BLaER1 (cell line): ENCODE measurements around the gene AQP12A.

Experiments used
- H3K27ac ChIP-seq: shearing (Covaris generic); formaldehyde crosslinking; 2 replicates; pipeline ENCODE4 v1.8.1; 2022
- H3K27me3 ChIP-seq: shearing (Covaris generic); formaldehyde crosslinking; 2 replicates; pipeline ENCODE4 v1.8.1; 2022
- H3K36me3 ChIP-seq: shearing (Covaris generic); formaldehyde crosslinking; 2 replicates; pipeline ENCODE4 v1.8.1; 2022
- H3K4me1 ChIP-seq: shearing (Covaris generic); formaldehyde crosslinking; 2 replicates; pipeline ENCODE4 v1.8.1; 2022
- H3K4me2 ChIP-seq: shearing (Covaris generic); formaldehyde crosslinking; 2 replicates; pipeline ENCODE4 v1.8.1; 2022
- H3K4me3 ChIP-seq: shearing (Covaris generic); formaldehyde crosslinking; 2 replicates; pipeline ENCODE4 v1.8.1; 2022
- H3K9ac ChIP-seq: shearing (Covaris generic); formaldehyde crosslinking; 2 replicates; pipeline ENCODE4 v1.8.1; 2022
- H3K9me3 ChIP-seq: shearing (Covaris generic); formaldehyde crosslinking; 2 replicates; pipeline ENCODE4 v1.8.1; 2022
- H4K20me1 ChIP-seq: shearing (Covaris generic); formaldehyde crosslinking; 2 replicates; pipeline ENCODE4 v1.8.1; 2022
- Cebpa-rat ChIP-seq: shearing (Covaris generic); IDR thresholded peaks from 2 replicates; pipeline ENCODE4 v1.8.1; 2022

AQP12A gene

DNA sequence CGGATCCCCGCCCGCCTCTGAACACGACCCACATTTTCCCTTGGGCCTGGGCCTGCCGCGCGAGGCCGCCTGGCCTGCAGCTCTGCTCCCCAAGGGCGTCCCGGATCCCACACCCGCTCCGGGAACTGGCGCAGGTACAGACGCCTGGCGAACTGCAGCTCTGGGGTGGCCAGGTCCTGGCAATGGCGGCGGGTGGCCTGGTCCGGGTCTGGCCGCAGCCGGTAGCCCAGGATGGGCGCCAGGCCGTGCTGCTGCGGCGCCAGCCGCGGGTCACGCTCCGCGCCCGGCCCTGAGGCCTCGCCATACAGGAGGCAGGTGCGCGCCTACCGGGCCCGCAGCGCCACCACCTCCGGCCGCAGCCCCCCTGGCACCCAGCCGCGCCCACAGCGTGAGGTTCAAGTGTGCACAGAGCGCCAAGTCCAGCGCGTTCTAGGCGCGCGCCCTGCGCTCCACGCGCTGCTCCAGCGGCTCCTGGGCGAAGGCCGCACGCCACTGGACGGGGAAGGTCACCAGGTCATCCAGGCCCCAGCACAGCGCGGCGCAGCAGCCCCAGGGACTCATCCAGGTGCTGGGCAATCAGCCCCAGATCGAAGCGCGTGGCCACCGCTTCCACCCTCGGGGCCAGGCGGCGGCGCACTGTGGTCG is 9.5 kb downstream of the AQP12A start:
- H3K36me3 ChIP-seq, result no peaks in the 10 kb centered on the region
- H3K27me3 ChIP-seq, result peaks cover 21% of the 10 kb centered on the region
- no peak overlapping the region for H3K9ac ChIP-seq
- H3K4me1 ChIP-seq, result peaks cover 14% of the 10 kb centered on the region
- no peak overlapping the region for H3K27ac ChIP-seq
- no peak for TF ChIP-seq Cebpa-rat
- H3K4me2 ChIP-seq, result no peak overlapping the region
- no peaks in the 10 kb centered on the region for H4K20me1 ChIP-seq
- no peak overlapping the region for H3K4me3 ChIP-seq
- no peaks in the 10 kb centered on the region for H3K9me3 ChIP-seq

DNA sequence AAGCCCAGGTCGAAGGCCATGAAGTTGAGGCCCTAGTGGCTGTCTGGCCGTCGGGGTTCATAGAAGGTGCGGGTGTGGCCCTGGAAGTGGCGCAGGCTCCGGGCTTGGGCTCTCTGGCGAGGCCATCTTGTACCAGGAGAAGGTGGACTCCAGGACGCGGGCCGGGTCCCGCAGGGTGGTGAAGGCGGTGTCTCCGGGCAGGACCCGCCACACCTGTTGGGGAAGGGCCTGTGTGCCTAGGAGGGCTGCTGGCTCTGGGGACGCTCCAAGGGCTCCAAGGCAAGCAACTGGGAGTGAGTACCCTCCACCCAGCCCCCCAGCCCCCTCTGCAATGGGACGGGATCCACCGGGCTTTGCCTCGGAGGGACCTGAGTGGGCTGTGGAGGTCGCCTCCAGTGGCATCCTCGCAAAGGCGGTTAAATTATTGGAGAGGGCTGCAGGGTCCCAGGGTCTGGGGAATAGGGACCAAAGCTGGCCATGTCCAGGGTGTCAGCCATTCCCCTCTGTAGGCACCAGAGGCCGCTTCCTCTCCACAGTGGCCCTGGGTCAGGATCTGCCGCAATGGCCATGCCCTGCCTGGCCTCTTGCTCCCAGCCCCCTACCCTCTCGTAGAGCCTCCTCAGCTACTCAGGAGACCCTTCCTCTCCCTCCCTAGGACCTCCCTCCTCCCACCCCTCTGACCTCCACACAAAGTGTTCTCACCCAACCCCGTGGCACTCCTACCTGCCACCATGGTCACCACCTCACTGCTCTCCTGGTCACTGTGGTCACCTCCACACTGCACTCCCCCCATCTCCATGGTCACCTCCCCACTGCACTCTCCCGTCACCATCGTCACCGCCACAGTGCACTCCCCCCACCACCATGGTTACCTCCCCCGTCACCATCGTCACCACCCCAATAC is 10.3 kb downstream of the AQP12A start:
- no peak for TF ChIP-seq Cebpa-rat

DNA sequence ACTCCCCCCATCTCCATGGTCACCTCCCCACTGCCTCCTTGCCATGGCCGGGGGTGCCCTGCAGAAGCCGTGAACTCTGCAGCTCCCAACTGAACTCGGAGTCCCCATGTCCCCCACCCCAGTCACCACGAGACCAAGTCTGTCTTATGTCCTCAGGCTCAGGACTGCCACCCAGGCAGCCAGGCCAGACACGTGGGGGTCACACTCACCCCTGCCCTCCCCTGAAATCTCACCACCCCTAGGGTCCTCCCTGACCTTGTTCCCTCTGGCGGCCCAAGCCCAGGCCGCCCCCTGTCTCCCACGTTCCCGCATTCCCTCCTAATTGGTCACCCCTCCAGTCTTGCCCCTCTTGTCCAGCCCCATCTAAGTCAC is 11.0 kb downstream of the AQP12A start:
- Histone ChIP-seq H3K27ac (no peak overlapping the region), H3K36me3 (no peaks in the 10 kb centered on the region), H3K27me3 (peaks cover 21% of the 10 kb centered on the region), H3K4me2 (no peak overlapping the region), H3K9me3 (no peaks in the 10 kb centered on the region), H3K9ac (no peak overlapping the region), H4K20me1 (no peaks in the 10 kb centered on the region), H3K4me3 (no peak overlapping the region), H3K4me1 (peaks cover 14% of the 10 kb centered on the region)
- TF ChIP-seq Cebpa-rat, result no peak

More for the DNA sequence above, 10.3 kb downstream of the AQP12A start:
- Histone ChIP-seq H3K4me1 (peaks cover 14% of the 10 kb centered on the region), H3K4me3 (no peak overlapping the region), H4K20me1 (no peaks in the 10 kb centered on the region), H3K4me2 (no peak overlapping the region), H3K27ac (no peak overlapping the region), H3K27me3 (peaks cover 21% of the 10 kb centered on the region), H3K36me3 (no peaks in the 10 kb centered on the region), H3K9ac (no peak overlapping the region), H3K9me3 (no peaks in the 10 kb centered on the region)

DNA sequence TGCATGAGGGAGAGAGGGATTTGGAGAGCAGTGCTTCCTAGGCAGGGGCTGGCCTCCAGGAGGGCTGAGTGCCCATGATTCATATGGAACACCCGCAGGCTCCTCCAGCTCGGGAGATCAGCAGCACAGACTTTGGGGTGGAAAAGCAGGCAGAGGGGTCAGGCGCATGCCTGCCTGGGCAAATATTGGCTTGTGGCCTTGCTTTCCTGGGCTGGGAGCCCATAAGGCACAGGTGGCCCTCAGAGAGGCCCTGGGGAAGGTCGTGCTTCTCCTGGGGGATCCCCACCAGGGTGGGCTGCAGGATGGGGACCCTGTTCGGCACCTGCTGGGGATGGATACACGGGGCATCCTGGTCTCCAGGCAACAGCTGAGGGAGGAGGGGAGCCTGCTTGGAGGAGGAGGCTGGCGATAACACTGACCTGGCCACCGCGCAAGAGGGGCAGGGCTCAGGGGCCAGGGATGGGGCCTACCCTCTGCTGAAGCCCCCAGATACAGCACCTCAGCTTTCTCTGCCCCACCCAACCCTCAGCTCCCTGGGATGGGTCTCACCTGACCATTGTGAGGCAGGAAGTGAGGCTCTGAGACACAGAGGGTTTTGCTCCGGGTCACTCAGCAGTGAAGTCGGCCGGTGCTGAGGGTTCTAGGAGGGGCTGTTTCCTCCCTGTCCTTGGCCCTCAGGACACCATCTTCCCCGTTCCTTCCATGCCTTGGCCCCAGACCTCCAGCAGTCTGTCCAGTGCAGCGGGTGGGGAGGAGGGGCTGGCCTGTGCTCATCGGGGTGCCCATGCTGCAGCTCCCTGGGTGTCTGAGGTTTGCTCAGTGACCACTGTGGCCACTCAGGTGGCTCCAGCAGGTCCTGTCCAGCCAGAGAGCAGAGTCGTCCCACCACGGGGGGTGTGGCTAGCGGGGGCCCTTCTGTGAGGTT is 12.0 kb downstream of the AQP12A start:
- no peak overlapping the region for H3K9ac ChIP-seq
- peaks cover 21% of the 10 kb centered on the region for H3K27me3 ChIP-seq
- H3K4me3 ChIP-seq, result no peak overlapping the region
- no peaks in the 10 kb centered on the region for H3K9me3 ChIP-seq
- no peaks in the 10 kb centered on the region for H3K36me3 ChIP-seq
- H4K20me1 ChIP-seq, result no peaks in the 10 kb centered on the region
- H3K4me1 ChIP-seq, result peaks cover 14% of the 10 kb centered on the region
- no peak for TF ChIP-seq Cebpa-rat
- no peak overlapping the region for H3K27ac ChIP-seq
- no peak overlapping the region for H3K4me2 ChIP-seq

GRCh38 chr2:240704651-240705050 is 13.0 kb downstream of the AQP12A start:
- no peak overlapping the region for H3K27ac ChIP-seq
- H4K20me1 ChIP-seq, result no peaks in the 10 kb centered on the region
- TF ChIP-seq Cebpa-rat, result no peak
- H3K4me2 ChIP-seq, result peak overlapping the region; percentile 60
- H3K9me3 ChIP-seq, result no peaks in the 10 kb centered on the region
- peaks cover 14% of the 10 kb centered on the region for H3K4me1 ChIP-seq
- H3K27me3 ChIP-seq, result peaks cover 21% of the 10 kb centered on the region
- H3K9ac ChIP-seq, result no peak overlapping the region
- no peak overlapping the region for H3K4me3 ChIP-seq
- H3K36me3 ChIP-seq, result no peaks in the 10 kb centered on the region

GRCh38 chr2:240705204-240705791 is 13.6 kb downstream of the AQP12A start:
- Histone ChIP-seq H3K27me3 (peaks cover 21% of the 10 kb centered on the region), H3K4me2 (peak overlapping the region; percentile 60), H4K20me1 (no peaks in the 10 kb centered on the region), H3K9ac (no peak overlapping the region), H3K4me3 (no peak overlapping the region), H3K9me3 (no peaks in the 10 kb centered on the region), H3K27ac (no peak overlapping the region), H3K36me3 (no peaks in the 10 kb centered on the region), H3K4me1 (peaks cover 14% of the 10 kb centered on the region)
- no peak for TF ChIP-seq Cebpa-rat

DNA sequence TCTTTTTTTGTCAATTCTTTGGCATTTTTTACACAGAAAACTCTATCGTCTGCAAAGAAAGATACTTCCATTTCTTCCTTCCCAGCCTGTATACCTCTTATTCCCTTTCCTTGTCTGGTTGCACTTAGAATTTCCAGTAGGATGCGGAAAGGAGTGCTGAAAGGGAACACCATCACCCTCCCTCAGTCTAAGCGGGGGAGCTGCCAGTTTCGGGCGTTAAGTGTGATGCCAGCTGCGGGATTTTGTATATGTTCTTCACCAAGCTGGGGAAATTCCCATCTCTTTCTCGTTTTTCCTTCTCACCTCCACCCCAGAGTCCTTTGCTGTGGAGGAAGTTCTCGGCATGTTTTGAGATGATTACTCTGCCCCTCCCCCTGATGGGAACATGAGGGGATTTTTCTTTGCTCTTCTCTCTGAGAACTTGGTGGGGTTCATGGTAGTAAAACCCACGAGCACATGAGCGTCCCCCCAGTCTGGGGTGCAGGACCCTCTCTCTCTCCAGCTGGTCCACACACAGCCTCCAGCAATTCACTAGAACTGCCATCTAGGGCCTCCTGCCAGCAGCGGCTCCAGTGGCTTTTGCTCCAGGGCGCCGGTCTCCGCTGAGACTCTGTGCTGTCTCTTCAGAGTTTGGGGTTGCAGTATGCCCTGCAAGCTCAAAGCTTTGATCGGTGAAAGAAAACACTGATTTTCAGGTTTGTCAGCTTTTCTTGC is 15.5 kb downstream of the AQP12A start:
- Histone ChIP-seq H3K4me3 (no peak overlapping the region), H3K36me3 (no peaks in the 10 kb centered on the region), H3K27ac (no peak overlapping the region), H3K27me3 (peaks cover 21% of the 10 kb centered on the region), H3K9ac (no peak overlapping the region), H3K4me2 (no peak overlapping the region), H3K9me3 (no peaks in the 10 kb centered on the region), H3K4me1 (peaks cover 14% of the 10 kb centered on the region), H4K20me1 (no peaks in the 10 kb centered on the region)
- no peak for TF ChIP-seq Cebpa-rat

GRCh38 chr2:240707821-240708220 is 16.2 kb downstream of the AQP12A start:
- peaks cover 14% of the 10 kb centered on the region for H3K4me1 ChIP-seq
- no peak for TF ChIP-seq Cebpa-rat
- H3K4me2 ChIP-seq, result no peak overlapping the region
- peaks cover 21% of the 10 kb centered on the region for H3K27me3 ChIP-seq
- no peak overlapping the region for H3K4me3 ChIP-seq
- H4K20me1 ChIP-seq, result no peaks in the 10 kb centered on the region
- H3K9ac ChIP-seq, result no peak overlapping the region
- H3K36me3 ChIP-seq, result no peaks in the 10 kb centered on the region
- no peak overlapping the region for H3K27ac ChIP-seq
- no peaks in the 10 kb centered on the region for H3K9me3 ChIP-seq

DNA sequence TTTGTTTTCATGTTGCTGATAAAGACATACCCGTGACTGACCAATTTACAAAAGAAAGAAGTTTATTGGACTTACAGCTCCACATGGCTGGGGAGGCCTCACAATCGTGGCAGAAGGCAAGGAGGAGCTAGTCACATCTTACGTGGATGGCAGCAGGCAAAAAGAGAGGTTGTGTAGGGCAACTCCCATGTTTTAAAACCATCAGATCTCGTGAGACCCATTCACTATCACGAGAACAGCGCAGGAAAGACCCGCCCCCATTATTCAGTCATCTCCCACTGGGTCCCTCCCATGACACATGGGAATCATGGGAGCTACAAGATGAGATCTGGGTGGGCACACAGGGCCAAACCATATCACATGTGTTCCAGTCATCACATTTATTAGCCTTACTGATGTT is 16.8 kb downstream of the AQP12A start:
- Histone ChIP-seq H3K9me3 (no peaks in the 10 kb centered on the region), H3K4me2 (no peak overlapping the region), H3K27ac (no peak overlapping the region), H3K4me3 (no peak overlapping the region), H3K36me3 (no peaks in the 10 kb centered on the region), H4K20me1 (no peaks in the 10 kb centered on the region), H3K27me3 (peaks cover 16% of the 10 kb centered on the region), H3K9ac (no peak overlapping the region), H3K4me1 (peaks cover 16% of the 10 kb centered on the region)
- TF ChIP-seq Cebpa-rat, result no peak
